SK-N-SH treated with all-trans-retinoic acid at 6 μM for 48 hours (cell line): ENCODE data around the gene RPL21.

ENCODE experiments used
- ATAC-seq: fragments of 200-7000 bp; cut with Tn5 transposase; 3 replicates; pipeline ENCODE4 v1.9.1; 2020; ENCODE audit warnings: mild to moderate bottlenecking, moderate library complexity
- ARNTL ChIP-seq: fragments of 450-650 bp; formaldehyde crosslinking; IDR thresholded peaks from 2 replicates; pipeline ENCODE4 v1.5.0; 2020; ENCODE audit warnings: low read depth, mild to moderate bottlenecking, moderate library complexity, borderline replicate concordance
- BACH2 ChIP-seq: fragments of 250-450 bp; sonication (Bioruptor Pico); IDR thresholded peaks from 2 replicates; pipeline ENCODE4 v1.9.0; 2021; ENCODE audit warnings: mild to moderate bottlenecking, borderline replicate concordance
- CSDC2 ChIP-seq: fragments of 250-450 bp; sonication (Bioruptor Pico); IDR thresholded peaks from 2 replicates; pipeline ENCODE4 v1.5.0; 2020; ENCODE audit warnings: mild to moderate bottlenecking, moderate library complexity
- ESRRG ChIP-seq: fragments of 250-450 bp; sonication (Bioruptor Pico); IDR thresholded peaks from 2 replicates; pipeline ENCODE4 v1.6.1; 2021; ENCODE audit warnings: mild to moderate bottlenecking
- ISL1 ChIP-seq: fragments of 250-450 bp; sonication (Bioruptor Pico); IDR thresholded peaks from 2 replicates; pipeline ENCODE4 v2.1.2; 2022; ENCODE audit warnings: mild to moderate bottlenecking, moderate library complexity
- RARB ChIP-seq: fragments of 250-450 bp; sonication (Bioruptor Pico); IDR thresholded peaks from 2 replicates; pipeline ENCODE4 v1.8.0; 2021; ENCODE audit warnings: mild to moderate bottlenecking, moderate library complexity
- SNAI2 ChIP-seq: fragments of 250-450 bp; sonication (Bioruptor Pico); IDR thresholded peaks from 2 replicates; pipeline ENCODE4 v1.5.0; 2020; ENCODE audit warnings: mild to moderate bottlenecking, moderate library complexity
- TCF4 ChIP-seq: fragments of 250-450 bp; sonication (Bioruptor Pico); IDR thresholded peaks from 2 replicates; pipeline ENCODE4 v1.8.0; 2021; ENCODE audit warnings: mild to moderate bottlenecking, moderate library complexity, borderline replicate concordance
- TOX ChIP-seq: fragments of 250-450 bp; sonication (Bioruptor Pico); IDR thresholded peaks from 2 replicates; pipeline ENCODE4 v1.8.0; 2021; ENCODE audit warnings: mild to moderate bottlenecking, moderate library complexity, borderline replicate concordance
- ZFP3 ChIP-seq: fragments of 250-450 bp; sonication (Bioruptor Pico); IDR thresholded peaks from 2 replicates; pipeline ENCODE4 v1.5.0; 2020; ENCODE audit warnings: mild to moderate bottlenecking, moderate library complexity
- ZFP30 ChIP-seq: fragments of 450-650 bp; formaldehyde crosslinking; IDR thresholded peaks from 2 replicates; pipeline ENCODE4 v1.5.0; 2022; ENCODE audit warnings: mild to moderate bottlenecking, moderate library complexity
- ZNF565 ChIP-seq: fragments of 450-650 bp; formaldehyde crosslinking; conservative IDR thresholded peaks from 2 replicates; pipeline ENCODE4 v1.5.0; 2020; ENCODE audit warnings: low read depth, mild to moderate bottlenecking, moderate library complexity
- ZNF70 ChIP-seq: fragments of 450-650 bp; formaldehyde crosslinking; IDR thresholded peaks from 2 replicates; pipeline ENCODE4 v1.5.0; 2020; ENCODE audit warnings: mild to moderate bottlenecking, moderate library complexity
- ZNF8 ChIP-seq: fragments of 450-650 bp; formaldehyde crosslinking; IDR thresholded peaks from 2 replicates; pipeline ENCODE4 v1.5.0; 2020; ENCODE audit warnings: mild to moderate bottlenecking, moderate library complexity
- TF ChIP-seq, protein P1 (sequence below): fragments of 250-450 bp; sonication (Bioruptor Pico); IDR thresholded peaks from 2 replicates; pipeline ENCODE4 v1.5.1; 2020; ENCODE audit warnings: low read depth, mild to moderate bottlenecking, moderate library complexity
- TF ChIP-seq, protein P2 (sequence below): fragments of 250-450 bp; sonication (Bioruptor Pico); IDR thresholded peaks from 2 replicates; pipeline ENCODE4 v1.8.0; 2020; ENCODE audit warnings: mild to moderate bottlenecking, moderate library complexity, borderline replicate concordance
- TF ChIP-seq, protein P3 (sequence below): fragments of 250-450 bp; sonication (Bioruptor Pico); IDR thresholded peaks from 2 replicates; pipeline ENCODE4 v1.5.0; 2020; ENCODE audit warnings: mild to moderate bottlenecking, moderate library complexity
- TF ChIP-seq, protein P4 (sequence below): fragments of 250-450 bp; sonication (Bioruptor Pico); IDR thresholded peaks from 2 replicates; pipeline ENCODE4 v1.8.0; 2021; ENCODE audit warnings: low read depth, mild to moderate bottlenecking, moderate library complexity, borderline replicate concordance
- TF ChIP-seq, protein P5 (sequence below): fragments of 250-450 bp; sonication (Bioruptor Pico); IDR thresholded peaks from 2 replicates; pipeline ENCODE4 v1.5.1; 2021; ENCODE audit warnings: mild to moderate bottlenecking, moderate library complexity

Gene RPL21

DNA sequence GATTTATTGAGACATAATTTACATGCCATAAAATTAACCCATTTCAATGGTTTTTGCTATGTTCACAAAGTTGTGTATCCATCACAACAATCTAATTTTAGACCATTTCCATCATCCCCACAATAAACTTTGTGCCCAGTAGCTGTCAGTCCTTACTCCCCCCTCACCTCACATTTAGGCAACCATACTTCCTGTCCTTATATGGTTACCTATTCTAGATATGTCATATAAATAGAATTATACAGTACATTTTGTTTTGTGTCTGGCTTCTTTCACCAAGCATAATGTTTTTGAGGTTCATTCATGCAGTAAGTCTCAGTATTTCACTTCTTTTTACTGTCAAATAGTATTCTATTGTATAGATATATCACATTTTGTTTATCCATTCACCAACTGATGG lies 23.2 kb upstream of the RPL21 start (continued):
- TF ChIP-seq, protein P1, sequence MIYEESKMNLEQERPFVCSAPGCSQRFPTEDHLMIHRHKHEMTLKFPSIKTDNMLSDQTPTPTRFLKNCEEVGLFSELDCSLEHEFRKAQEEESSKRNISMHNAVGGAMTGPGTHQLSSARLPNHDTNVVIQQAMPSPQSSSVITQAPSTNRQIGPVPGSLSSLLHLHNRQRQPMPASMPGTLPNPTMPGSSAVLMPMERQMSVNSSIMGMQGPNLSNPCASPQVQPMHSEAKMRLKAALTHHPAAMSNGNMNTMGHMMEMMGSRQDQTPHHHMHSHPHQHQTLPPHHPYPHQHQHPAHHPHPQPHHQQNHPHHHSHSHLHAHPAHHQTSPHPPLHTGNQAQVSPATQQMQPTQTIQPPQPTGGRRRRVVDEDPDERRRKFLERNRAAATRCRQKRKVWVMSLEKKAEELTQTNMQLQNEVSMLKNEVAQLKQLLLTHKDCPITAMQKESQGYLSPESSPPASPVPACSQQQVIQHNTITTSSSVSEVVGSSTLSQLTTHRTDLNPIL, result no peak
- TF ChIP-seq RARB (CRISPR knock-in tag), result no peak

DNA sequence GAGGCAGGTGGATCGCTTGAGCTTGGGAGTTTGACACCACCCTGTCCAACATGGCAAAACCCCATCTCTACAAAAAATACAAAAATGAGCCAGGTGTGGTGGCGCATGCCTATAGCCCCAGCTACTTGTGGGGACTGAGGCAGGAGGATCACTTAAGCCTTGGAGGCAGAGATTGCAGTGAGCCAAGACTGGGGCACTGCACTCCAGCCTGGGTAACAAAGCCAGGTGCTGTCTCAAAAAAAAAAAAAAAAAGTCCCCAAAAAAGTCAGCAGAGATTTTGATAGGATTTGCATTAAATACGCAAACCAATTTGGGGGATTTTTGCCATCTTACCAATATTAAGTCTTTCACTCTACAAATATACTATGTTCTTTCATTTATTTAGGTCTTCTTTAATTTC lies 21.7 kb upstream of the RPL21 start:
- no peak for ATAC-seq
- TF ChIP-seq, protein P2, sequence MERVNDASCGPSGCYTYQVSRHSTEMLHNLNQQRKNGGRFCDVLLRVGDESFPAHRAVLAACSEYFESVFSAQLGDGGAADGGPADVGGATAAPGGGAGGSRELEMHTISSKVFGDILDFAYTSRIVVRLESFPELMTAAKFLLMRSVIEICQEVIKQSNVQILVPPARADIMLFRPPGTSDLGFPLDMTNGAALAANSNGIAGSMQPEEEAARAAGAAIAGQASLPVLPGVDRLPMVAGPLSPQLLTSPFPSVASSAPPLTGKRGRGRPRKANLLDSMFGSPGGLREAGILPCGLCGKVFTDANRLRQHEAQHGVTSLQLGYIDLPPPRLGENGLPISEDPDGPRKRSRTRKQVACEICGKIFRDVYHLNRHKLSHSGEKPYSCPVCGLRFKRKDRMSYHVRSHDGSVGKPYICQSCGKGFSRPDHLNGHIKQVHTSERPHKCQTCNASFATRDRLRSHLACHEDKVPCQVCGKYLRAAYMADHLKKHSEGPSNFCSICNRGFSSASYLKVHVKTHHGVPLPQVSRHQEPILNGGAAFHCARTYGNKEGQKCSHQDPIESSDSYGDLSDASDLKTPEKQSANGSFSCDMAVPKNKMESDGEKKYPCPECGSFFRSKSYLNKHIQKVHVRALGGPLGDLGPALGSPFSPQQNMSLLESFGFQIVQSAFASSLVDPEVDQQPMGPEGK, result no peak
- no peak for TF ChIP-seq SNAI2 (CRISPR knock-in tag)
- TF ChIP-seq, protein P3, sequence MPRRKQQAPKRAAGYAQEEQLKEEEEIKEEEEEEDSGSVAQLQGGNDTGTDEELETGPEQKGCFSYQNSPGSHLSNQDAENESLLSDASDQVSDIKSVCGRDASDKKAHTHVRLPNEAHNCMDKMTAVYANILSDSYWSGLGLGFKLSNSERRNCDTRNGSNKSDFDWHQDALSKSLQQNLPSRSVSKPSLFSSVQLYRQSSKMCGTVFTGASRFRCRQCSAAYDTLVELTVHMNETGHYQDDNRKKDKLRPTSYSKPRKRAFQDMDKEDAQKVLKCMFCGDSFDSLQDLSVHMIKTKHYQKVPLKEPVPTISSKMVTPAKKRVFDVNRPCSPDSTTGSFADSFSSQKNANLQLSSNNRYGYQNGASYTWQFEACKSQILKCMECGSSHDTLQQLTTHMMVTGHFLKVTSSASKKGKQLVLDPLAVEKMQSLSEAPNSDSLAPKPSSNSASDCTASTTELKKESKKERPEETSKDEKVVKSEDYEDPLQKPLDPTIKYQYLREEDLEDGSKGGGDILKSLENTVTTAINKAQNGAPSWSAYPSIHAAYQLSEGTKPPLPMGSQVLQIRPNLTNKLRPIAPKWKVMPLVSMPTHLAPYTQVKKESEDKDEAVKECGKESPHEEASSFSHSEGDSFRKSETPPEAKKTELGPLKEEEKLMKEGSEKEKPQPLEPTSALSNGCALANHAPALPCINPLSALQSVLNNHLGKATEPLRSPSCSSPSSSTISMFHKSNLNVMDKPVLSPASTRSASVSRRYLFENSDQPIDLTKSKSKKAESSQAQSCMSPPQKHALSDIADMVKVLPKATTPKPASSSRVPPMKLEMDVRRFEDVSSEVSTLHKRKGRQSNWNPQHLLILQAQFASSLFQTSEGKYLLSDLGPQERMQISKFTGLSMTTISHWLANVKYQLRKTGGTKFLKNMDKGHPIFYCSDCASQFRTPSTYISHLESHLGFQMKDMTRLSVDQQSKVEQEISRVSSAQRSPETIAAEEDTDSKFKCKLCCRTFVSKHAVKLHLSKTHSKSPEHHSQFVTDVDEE (CRISPR knock-in tag), result no peak
- TF ChIP-seq, protein P4, sequence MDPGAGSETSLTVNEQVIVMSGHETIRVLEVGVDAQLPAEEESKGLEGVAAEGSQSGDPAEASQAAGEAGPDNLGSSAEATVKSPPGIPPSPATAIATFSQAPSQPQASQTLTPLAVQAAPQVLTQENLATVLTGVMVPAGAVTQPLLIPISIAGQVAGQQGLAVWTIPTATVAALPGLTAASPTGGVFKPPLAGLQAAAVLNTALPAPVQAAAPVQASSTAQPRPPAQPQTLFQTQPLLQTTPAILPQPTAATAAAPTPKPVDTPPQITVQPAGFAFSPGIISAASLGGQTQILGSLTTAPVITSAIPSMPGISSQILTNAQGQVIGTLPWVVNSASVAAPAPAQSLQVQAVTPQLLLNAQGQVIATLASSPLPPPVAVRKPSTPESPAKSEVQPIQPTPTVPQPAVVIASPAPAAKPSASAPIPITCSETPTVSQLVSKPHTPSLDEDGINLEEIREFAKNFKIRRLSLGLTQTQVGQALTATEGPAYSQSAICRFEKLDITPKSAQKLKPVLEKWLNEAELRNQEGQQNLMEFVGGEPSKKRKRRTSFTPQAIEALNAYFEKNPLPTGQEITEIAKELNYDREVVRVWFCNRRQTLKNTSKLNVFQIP (CRISPR knock-in tag), result no peak
- TF ChIP-seq ZNF565 (CRISPR knock-in tag), result no peak
- TF ChIP-seq ZFP3 (CRISPR knock-in tag), result no peak

DNA sequence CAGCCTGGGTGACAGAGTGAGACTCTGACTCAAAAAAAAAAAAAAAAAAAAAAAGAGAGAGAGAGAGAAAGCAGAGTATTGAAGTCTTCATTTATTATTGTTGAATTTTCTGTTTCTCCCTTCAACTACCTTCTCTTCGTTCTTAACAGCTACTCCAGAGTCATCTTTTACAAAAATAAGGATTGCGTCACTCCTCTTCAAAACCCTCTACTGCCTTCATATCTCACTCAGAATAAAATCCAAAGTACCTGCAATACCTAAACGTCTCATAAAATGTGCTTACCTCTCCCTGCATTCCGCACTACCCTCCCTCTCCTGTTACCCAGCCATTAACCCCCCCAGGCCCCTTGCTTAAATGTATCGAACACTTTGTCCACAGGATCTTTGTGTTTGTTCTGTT lies 17.4 kb upstream of the RPL21 start:
- TF ChIP-seq, protein P1, result no peak
- TF ChIP-seq, protein P5, sequence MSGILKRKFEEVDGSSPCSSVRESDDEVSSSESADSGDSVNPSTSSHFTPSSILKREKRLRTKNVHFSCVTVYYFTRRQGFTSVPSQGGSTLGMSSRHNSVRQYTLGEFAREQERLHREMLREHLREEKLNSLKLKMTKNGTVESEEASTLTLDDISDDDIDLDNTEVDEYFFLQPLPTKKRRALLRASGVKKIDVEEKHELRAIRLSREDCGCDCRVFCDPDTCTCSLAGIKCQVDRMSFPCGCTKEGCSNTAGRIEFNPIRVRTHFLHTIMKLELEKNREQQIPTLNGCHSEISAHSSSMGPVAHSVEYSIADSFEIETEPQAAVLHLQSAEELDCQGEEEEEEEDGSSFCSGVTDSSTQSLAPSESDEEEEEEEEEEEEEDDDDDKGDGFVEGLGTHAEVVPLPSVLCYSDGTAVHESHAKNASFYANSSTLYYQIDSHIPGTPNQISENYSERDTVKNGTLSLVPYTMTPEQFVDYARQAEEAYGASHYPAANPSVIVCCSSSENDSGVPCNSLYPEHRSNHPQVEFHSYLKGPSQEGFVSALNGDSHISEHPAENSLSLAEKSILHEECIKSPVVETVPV (CRISPR knock-in tag), result no peak
- TF ChIP-seq TOX (no peak), ARNTL (no peak)
- no peak for ATAC-seq

DNA sequence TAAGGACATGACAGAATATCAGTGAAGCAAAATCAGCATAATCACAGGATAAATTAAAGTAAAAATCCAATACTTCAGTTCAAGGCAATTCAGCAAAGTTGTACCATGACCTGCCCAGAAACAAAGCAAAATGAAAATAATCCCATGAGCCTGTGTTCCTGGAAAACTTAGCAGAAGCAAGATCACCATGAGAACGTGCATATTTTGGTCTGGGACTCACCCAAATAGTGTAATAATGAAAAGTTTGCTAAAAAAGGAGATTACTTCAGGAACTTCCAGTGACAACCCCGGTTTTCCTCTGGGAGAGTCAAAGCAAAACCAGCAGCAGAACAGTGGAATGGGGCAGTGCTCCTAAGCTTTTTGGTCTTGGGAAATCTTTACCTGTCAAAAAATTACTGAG lies 14.9 kb upstream of the RPL21 start:
- no peak for ATAC-seq
- TF ChIP-seq ZFP3 (CRISPR knock-in tag) (no peak), RARB (CRISPR knock-in tag) (no peak), CSDC2 (CRISPR knock-in tag) (no peak), ISL1 (no peak), BACH2 (CRISPR knock-in tag) (no peak), ZNF70 (CRISPR knock-in tag) (no peak), ZNF565 (CRISPR knock-in tag) (no peak), ARNTL (no peak), TCF4 (CRISPR knock-in tag) (no peak), ESRRG (no peak), ZFP30 (CRISPR knock-in tag) (no peak), ZNF8 (CRISPR knock-in tag) (no peak)
- TF ChIP-seq, protein P3 (CRISPR knock-in tag), result no peak
- TF ChIP-seq, protein P5 (CRISPR knock-in tag), result no peak
- TF ChIP-seq, protein P4 (CRISPR knock-in tag), result no peak
